NB4 (cell line): Measurements from ENCODE around the gene GPC5.

Source experiments
- CTCF ChIP-seq: IDR thresholded peaks from one replicate; pipeline ENCODE4 v1.5.1; 2012; ENCODE audit warnings: low read depth, low read length
- MAX ChIP-seq: IDR thresholded peaks from 2 replicates; pipeline ENCODE4 v1.6.1; 2011; ENCODE audit warnings: low read depth, low read length
- MYC ChIP-seq: IDR thresholded peaks from 2 replicates; pipeline ENCODE4 v1.6.1; 2011; ENCODE audit warnings: low read depth, low read length
- POLR2A ChIP-seq: IDR thresholded peaks from 2 replicates; pipeline ENCODE4 v1.6.1; 2011; ENCODE audit warnings: mild to moderate bottlenecking; ENCODE audit not compliant: insufficient read length; ENCODE audit errors: extremely low read depth

GRCh38 chr13:91661692-91662490 lies 263.5 kb downstream of the GPC5 start:
- TF ChIP-seq CTCF (no peak), MAX (no peak), POLR2A (no peak), MYC (no peak)
